ACC112 (cell line): ENCODE measurements around the gene ARHGAP33.

Experiments
- H2AFZ ChIP-seq: fragments of 200-600 bp; sonication (generic); one replicate; pipeline ENCODE4 v1.6.0; 2017; ENCODE audit warnings: antibody characterized with exemption, low read length; ENCODE audit not compliant: unreplicated experiment
- H3K27ac ChIP-seq: fragments of 200-600 bp; sonication (generic); 2 replicates; pipeline ENCODE4 v1.5.1; 2014; ENCODE audit warnings: low read depth, mild to moderate bottlenecking, antibody characterized with exemption, low read length, moderate library complexity
- H3K27me3 ChIP-seq: fragments of 200-600 bp; sonication (generic); 2 replicates; pipeline ENCODE4 v1.6.1; 2014; ENCODE audit warnings: mild to moderate bottlenecking, antibody characterized with exemption, low read length, moderate library complexity, mixed read lengths; ENCODE audit not compliant: insufficient read depth
- H3K36me3 ChIP-seq: fragments of 200-600 bp; sonication (generic); 2 replicates; pipeline ENCODE4 v1.6.1; 2016; ENCODE audit warnings: mild to moderate bottlenecking, antibody characterized with exemption, low read length, moderate library complexity, mixed read lengths; ENCODE audit not compliant: insufficient read depth
- H3K4me1 ChIP-seq: fragments of 200-600 bp; sonication (generic); one replicate; pipeline ENCODE4 v1.6.1; 2016; ENCODE audit warnings: low read length, mixed read lengths; ENCODE audit not compliant: insufficient read depth, unreplicated experiment, control insufficient read depth
- H3K4me3 ChIP-seq: fragments of 200-600 bp; sonication (generic); 2 replicates; pipeline ENCODE4 v1.5.1; 2014; ENCODE audit warnings: mild to moderate bottlenecking, low read depth, low read length
- H3K79me2 ChIP-seq: fragments of 200-600 bp; sonication (generic); one replicate; pipeline ENCODE4 v1.6.0; 2016; ENCODE audit warnings: low read length; ENCODE audit not compliant: control insufficient read depth, unreplicated experiment, insufficient read depth

Gene ARHGAP33

DNA sequence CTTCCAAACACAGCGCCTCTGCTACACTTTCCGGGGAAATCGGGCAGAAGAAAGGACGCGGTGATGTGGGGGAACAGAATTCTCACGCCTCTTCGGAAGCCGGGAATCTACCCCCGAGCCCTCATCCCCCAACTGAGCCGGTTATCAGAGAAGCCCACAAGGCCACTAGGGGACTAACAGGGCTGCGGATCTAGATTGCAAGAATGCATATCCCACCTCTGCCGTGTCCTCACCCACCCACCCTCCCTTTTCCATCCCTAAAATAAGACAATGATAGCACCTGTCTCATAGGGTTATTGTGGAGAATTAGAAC is 34.2 kb upstream of the ARHGAP33 start:
- H3K4me3 ChIP-seq = peak overlapping the region; percentile 81
- H3K36me3 ChIP-seq = no peaks in the 10 kb centered on the region
- H3K79me2 ChIP-seq = peaks cover 7% of the 10 kb centered on the region
- peaks cover under 1% of the 10 kb centered on the region for H3K4me1 ChIP-seq
- no peaks in the 10 kb centered on the region for H3K27me3 ChIP-seq
- peak overlapping the region; percentile 82 for H2AFZ ChIP-seq
- H3K27ac ChIP-seq = no peak overlapping the region

DNA sequence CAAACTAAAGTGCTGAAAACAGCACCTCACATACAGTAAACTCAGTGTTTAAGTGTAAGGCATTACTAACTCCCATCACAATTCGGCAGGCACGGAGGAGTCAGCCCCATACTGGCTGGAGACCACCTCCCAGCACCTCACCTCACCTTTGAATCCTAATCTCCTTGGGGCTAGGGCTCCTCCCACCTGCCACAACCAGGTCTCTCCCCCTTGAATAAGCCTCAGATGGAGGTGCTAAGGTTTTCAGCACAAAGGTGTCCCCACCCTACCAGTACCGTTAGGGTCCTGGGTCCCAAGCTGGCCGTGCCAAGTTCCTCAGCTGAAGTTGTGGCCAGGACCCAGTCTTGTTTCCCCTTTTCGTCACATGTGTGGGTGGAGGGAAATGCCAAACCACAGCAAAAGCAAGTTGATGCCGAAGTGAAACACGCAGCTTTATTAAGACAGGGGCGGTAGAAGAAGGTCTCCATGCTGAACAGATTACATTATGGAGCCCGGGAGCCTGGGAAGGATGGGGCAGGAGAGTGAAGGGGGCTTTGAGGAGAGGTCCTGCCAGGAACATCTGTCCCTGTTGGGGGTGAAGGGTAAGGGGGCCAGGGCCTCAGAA is 33.1 kb upstream of the ARHGAP33 start, which contains the start of gene IGFLR1:
Gene IGFLR1 (minus strand): TSS at position 332 of the 604 bp plus-strand sequence. CDS start 1,272 bp downstream, outside the sequence.
- no peak within 1 kb of the TSS for H3K4me3 ChIP-seq
- peaks cover 6% of the 10 kb centered on the region for H3K4me1 ChIP-seq
- no peak within 1 kb of the TSS for H2AFZ ChIP-seq
- peaks cover 13% of the 10 kb centered on the region for H3K79me2 ChIP-seq
- no peaks in the 10 kb centered on the region for H3K27me3 ChIP-seq
- H3K27ac ChIP-seq = no peak within 1 kb of the TSS
- no peaks in the 10 kb centered on the region for H3K36me3 ChIP-seq

DNA sequence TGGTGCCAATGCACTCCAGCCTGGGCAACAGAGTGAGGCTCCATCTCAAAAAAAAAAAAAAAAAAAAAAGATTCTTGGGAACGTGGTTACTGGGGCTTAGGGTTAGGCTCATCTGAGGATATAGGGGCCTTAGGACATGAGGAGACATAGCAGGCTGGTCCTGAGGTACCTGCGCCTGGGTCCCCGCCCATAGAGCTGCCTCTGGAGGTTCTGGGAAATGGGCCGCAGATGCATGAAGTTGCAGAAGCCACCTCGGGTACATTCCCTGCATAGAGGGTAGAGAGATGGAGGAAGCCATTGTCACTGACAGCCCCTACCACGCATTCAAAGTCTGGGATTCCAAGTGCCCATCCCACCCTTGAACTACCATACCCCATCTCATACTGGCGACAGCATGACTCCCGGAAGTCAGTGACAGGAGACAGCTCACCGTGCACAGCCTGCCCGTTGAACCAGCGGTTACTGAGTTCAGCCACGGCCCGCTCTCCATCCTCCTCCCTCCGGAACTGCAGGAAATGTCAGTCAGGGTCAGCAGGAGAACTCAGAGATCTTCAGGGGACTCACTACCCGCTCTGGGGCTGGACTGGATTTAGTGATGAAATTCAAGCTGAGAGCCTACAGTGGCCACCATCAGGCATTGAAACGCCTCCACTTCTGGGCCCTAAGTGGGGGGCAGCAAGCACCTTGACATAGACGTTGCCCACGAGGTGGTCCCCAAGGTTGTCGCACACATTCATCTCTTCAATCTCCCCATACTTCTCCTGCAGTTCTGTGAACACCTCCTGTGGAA is 31.5 kb upstream of the ARHGAP33 start:
- Histone ChIP-seq H3K79me2 (peaks cover 13% of the 10 kb centered on the region), H3K4me1 (peaks cover 10% of the 10 kb centered on the region), H3K27me3 (no peaks in the 10 kb centered on the region), H3K27ac (no peak overlapping the region), H3K4me3 (peak overlapping the region; percentile 100; the same call in 1 of the 2 replicates), H3K36me3 (no peaks in the 10 kb centered on the region), H2AFZ (no peak overlapping the region)

DNA sequence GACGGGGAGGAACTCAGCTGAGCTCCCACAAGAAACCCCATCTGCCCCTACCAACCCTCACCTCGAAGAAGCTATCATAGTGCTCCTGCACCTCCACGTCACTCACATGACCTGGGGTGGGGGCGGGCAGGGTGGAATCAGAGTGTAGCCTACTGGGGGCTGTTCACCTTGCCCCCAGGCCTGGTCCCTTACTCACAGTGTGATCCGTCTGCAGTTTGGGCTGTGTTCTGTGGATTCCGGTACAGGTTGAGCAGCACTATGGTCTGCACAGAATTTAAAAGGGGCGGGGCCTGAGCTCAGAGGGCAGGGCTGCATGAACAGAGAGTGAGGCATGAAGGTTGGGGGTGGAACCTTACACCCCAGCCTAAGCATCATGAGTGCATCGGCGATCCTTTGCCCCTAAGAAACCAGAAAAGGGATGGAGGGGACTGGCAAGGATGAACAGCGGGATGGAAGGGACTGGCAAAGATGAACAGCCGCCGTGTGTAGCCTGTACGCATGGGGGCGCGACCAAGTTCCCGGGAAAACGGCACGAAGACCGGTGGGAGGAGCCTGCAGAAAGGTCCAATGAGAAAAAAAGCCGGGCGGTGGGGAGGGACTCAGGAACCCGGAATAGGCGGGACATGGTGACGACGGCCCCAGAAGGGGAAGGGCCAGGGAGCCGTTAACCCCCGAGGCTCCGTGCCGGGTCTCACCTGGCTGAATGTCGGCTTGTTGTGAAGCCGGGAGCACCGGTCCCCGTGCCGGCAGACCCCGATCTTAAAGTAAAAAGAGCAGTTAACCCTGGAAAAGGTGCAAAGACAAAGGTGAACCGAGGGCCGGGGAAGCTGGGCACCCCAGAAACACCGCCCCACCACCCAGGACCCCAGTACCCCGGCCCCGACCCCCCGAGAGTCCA is 30.7 kb upstream of the ARHGAP33 start:
- H3K27me3 ChIP-seq = no peaks in the 10 kb centered on the region
- H3K27ac ChIP-seq = peak overlapping the region; percentile 96
- H3K79me2 ChIP-seq = peaks cover 18% of the 10 kb centered on the region
- H2AFZ ChIP-seq = peak overlapping the region; percentile 85
- no peaks in the 10 kb centered on the region for H3K36me3 ChIP-seq
- H3K4me3 ChIP-seq = peak overlapping the region; percentile 100
- H3K4me1 ChIP-seq = peaks cover 10% of the 10 kb centered on the region

DNA sequence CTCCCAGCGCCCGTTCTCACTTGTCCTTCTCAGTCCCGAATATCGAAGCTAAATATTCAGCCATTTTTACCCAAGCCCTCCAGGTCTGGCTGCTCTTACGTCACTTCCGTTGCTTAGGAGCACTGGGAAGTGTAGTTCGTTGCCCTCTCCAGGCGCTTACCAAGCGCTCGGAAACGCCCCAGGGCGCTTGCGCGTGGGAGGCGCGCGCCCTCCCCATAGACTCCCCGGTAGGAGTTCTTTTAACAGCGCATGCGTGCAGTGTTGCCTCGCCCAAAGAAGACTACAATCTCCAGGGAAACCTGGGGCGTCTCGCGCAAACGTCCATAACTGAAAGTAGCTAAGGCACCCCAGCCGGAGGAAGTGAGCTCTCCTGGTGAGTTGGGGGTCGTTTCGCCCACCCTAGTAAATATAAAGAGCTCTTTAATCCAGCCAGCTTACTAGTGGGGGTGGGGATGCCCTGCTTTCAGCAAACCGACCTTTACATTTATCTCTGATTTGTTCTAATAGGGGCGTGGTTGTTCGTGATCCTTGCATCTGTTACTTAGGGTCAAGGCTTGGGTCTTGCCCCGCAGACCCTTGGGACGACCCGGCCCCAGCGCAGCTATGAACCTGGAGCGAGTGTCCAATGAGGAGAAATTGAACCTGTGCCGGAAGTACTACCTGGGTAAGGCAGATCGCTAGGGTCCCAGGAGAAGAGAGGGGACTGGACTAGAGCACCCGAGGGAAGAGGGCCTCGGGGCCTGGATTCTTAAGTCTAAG is 29.9 kb upstream of the ARHGAP33 start, which contains the start of the genes PSENEN and U2AF1L4:
Gene PSENEN (plus strand): TSS at position 324 of the 759 bp plus-strand sequence. CDS start 280 bp downstream, at position 604.
Gene U2AF1L4 (minus strand): TSS at position 91 of the 759 bp plus-strand sequence. CDS start 27 bp downstream, at position 64.
- H3K4me3 ChIP-seq = peak within 1 kb of the TSS; percentile 100
- peaks cover 10% of the 10 kb centered on the region for H3K4me1 ChIP-seq
- no peaks in the 10 kb centered on the region for H3K36me3 ChIP-seq
- peak within 1 kb of the TSS; percentile 85 for H2AFZ ChIP-seq
- peaks cover 18% of the 10 kb centered on the region for H3K79me2 ChIP-seq
- H3K27ac ChIP-seq = peak within 1 kb of the TSS; percentile 96
- no peaks in the 10 kb centered on the region for H3K27me3 ChIP-seq

DNA sequence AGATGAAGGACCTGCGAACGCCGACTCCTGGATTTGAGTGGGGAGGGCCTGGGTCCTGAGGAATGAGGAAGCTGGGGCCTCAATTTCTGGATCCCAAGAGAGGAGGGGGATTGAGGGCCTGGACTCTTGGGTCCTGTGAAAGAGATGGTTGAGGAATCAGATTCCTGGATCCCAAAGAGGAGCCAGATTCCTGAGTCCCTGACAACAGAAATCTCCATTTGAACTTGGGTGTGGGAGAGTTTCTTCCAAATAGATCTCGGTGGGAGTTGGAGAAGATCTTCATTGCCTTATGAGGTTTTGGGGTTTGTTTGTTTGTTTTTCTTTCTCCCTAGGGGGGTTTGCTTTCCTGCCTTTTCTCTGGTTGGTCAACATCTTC is 29.3 kb upstream of the ARHGAP33 start:
- Histone ChIP-seq H3K36me3 (no peaks in the 10 kb centered on the region), H3K4me1 (peaks cover 10% of the 10 kb centered on the region), H3K4me3 (peak overlapping the region; percentile 100), H3K27me3 (no peaks in the 10 kb centered on the region), H3K27ac (peak overlapping the region; percentile 96; the same call in 1 of the 2 replicates), H2AFZ (peak overlapping the region; percentile 69), H3K79me2 (peaks cover 18% of the 10 kb centered on the region)

DNA sequence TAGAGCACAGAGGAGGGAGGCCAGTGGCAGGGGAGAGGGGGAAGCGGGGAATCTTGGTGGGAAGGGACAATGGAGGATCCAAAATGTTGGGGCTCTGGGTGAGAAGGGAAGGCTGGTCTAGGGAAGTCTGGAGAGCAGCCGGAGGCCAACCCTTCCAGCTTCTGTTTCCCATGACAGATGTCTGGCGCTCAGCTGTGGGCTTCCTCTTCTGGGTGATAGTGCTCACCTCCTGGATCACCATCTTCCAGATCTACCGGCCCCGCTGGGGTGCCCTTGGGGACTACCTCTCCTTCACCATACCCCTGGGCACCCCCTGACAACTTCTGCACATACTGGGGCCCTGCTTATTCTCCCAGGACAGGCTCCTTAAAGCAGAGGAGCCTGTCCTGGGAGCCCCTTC is 28.8 kb upstream of the ARHGAP33 start:
- Histone ChIP-seq H3K79me2 (peaks cover 18% of the 10 kb centered on the region), H3K27ac (no peak overlapping the region), H2AFZ (no peak overlapping the region), H3K27me3 (no peaks in the 10 kb centered on the region), H3K36me3 (no peaks in the 10 kb centered on the region), H3K4me1 (peaks cover 10% of the 10 kb centered on the region), H3K4me3 (peak overlapping the region; percentile 100)

DNA sequence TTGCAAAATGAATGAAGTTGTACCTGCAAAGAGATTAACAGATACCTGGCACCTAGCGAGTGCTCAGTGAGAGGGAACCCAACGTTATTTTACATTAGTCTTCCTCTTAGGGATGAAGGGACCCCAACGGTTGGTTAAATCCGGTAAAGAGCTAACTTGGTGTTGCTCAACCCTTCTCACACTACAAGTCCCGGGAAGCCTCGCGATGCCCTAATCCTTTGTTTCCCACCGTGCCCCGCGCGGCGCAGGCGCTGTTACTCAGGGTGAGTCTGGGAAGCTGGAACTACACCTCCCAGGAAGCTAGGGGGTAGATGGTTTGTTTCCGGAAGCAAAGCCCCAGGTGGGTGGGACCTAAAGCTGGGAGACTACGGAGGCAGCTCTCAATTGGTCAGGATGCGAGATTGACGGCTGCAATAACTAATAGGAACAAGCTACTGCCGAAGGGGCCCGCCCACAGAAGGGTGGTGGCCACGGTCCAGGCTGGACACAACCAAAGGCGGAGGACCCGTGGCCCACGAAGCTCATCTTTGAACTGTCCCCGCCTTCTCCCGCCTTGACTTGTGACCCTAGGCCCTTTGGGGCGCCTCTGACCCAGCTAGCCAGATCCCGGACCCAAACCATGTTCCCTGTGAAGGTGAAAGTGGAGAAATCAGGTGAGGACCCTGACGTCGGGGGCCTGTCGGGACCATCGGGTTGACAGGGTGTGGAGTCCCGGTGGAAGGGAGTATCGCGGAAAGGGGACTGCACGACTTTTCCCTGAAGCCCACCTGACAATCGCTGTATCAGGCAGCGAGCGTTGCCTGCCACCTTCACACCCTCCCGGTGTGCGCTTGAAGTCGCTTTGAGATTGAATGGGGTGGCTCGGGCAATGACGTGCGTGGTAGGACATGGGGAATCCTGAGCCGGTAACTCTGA is 27.0 kb upstream of the ARHGAP33 start, which contains the start of gene LIN37:
Gene LIN37 (plus strand): TSS at position 471 of the 915 bp plus-strand sequence. CDS start 149 bp downstream, at position 620.
- Histone ChIP-seq H3K79me2 (peaks cover 18% of the 10 kb centered on the region), H3K36me3 (no peaks in the 10 kb centered on the region), H3K27me3 (no peaks in the 10 kb centered on the region), H2AFZ (peak within 1 kb of the TSS; percentile 88), H3K27ac (no peak within 1 kb of the TSS), H3K4me1 (peaks cover 10% of the 10 kb centered on the region), H3K4me3 (peak within 1 kb of the TSS; percentile 91)

DNA sequence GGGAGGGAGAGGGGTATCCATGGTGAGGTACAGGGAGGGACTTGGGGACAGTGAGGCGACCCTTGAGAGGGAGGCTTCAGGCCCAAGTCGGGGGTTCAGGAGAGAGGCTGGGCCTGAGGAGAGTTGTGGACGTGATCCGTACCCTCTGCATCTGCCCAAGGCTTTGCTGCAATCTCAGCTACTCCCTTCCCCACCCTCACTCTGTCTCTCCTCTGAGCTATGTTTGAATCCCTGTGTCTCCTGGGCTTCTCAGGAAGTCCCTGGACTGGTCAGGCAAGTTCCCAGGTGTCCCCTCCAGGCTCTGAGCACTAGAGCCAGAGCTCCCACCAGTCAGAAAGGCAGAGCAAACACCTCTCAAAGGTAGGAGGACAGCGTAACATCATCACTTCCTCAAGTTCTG is 25.2 kb upstream of the ARHGAP33 start:
- Histone ChIP-seq H3K79me2 (peaks cover 18% of the 10 kb centered on the region), H3K4me1 (peaks cover 14% of the 10 kb centered on the region), H3K4me3 (no peak overlapping the region), H2AFZ (no peak overlapping the region), H3K27me3 (no peaks in the 10 kb centered on the region), H3K27ac (no peak overlapping the region), H3K36me3 (no peaks in the 10 kb centered on the region)
